Measurements from ENCODE around the gene PTPRM. TPM values are rescaled to one million over a fixed set of nuclear protein-coding genes. Genes with fewer than 3 reads are reported as not detected.

The PTPRM gene
- total RNA-seq, 1 experiment from 2014 or later = 42.3 TPM

GRCh38 chr18:8290435-8290834 is 723.3 kb downstream of the PTPRM start:
- DNase-seq = no peak
- no peak for TF ChIP-seq CTCF (IDR thresholded peaks at IDR 0.05; ENCODE audit: unreplicated experiment)
- no peaks in the 10 kb centered on the region for H3K9me3 Mint-ChIP-seq (ENCODE audit: low read depth, unreplicated experiment)
- H3K4me1 Mint-ChIP-seq (ENCODE audit: low read depth, unreplicated experiment) = no peaks in the 10 kb centered on the region
- intact Hi-C loops (cut with micrococcal nuclease; ENCODE audit: unreplicated experiment) = no loop called here
- no peaks in the 10 kb centered on the region for H3K36me3 Mint-ChIP-seq (ENCODE audit: insufficient read depth, unreplicated experiment)
- H3K27me3 Mint-ChIP-seq (ENCODE audit: unreplicated experiment) = no peaks in the 10 kb centered on the region
- no peak overlapping the region for H3K27ac Mint-ChIP-seq (ENCODE audit: unreplicated experiment)
- no TSS peak for BruUV-seq (replicated peaks)
- no peak overlapping the region for H3K4me3 Mint-ChIP-seq (ENCODE audit: low read depth, unreplicated experiment)
- CTCF ChIA-PET = no interaction called here

GRCh38 chr18:8290913-8291312 is 723.8 kb downstream of the PTPRM start:
- H3K9me3 Mint-ChIP-seq (ENCODE audit: low read depth, unreplicated experiment) = no peaks in the 10 kb centered on the region
- H3K27me3 Mint-ChIP-seq (ENCODE audit: unreplicated experiment) = no peaks in the 10 kb centered on the region
- intact Hi-C loops (cut with micrococcal nuclease; ENCODE audit: unreplicated experiment) = no loop called here
- H3K36me3 Mint-ChIP-seq (ENCODE audit: insufficient read depth, unreplicated experiment) = no peaks in the 10 kb centered on the region
- CTCF ChIA-PET = no interaction called here
- TF ChIP-seq CTCF (IDR thresholded peaks at IDR 0.05; ENCODE audit: unreplicated experiment) = no peak
- DNase-seq = no peak
- no peak overlapping the region for H3K27ac Mint-ChIP-seq (ENCODE audit: unreplicated experiment)
- BruUV-seq (replicated peaks) = no TSS peak
- H3K4me3 Mint-ChIP-seq (ENCODE audit: low read depth, unreplicated experiment) = no peak overlapping the region
- H3K4me1 Mint-ChIP-seq (ENCODE audit: low read depth, unreplicated experiment) = no peaks in the 10 kb centered on the region

GRCh38 chr18:8293184-8293583 is 726.1 kb downstream of the PTPRM start:
- no peaks in the 10 kb centered on the region for H3K4me1 Mint-ChIP-seq (ENCODE audit: low read depth, unreplicated experiment)
- no TSS peak for BruUV-seq (replicated peaks)
- TF ChIP-seq CTCF (IDR thresholded peaks at IDR 0.05; ENCODE audit: unreplicated experiment) = no peak
- H3K4me3 Mint-ChIP-seq (ENCODE audit: low read depth, unreplicated experiment) = no peak overlapping the region
- no peak overlapping the region for H3K27ac Mint-ChIP-seq (ENCODE audit: unreplicated experiment)
- no peak for DNase-seq
- CTCF ChIA-PET = no interaction called here
- no peaks in the 10 kb centered on the region for H3K36me3 Mint-ChIP-seq (ENCODE audit: insufficient read depth, unreplicated experiment)
- H3K27me3 Mint-ChIP-seq (ENCODE audit: unreplicated experiment) = no peaks in the 10 kb centered on the region
- no peaks in the 10 kb centered on the region for H3K9me3 Mint-ChIP-seq (ENCODE audit: low read depth, unreplicated experiment)
- intact Hi-C loops (cut with micrococcal nuclease; ENCODE audit: unreplicated experiment) = no loop called here

GRCh38 chr18:8296886-8297616 is 729.9 kb downstream of the PTPRM start:
- no peak for DNase-seq
- Mint-ChIP-seq H3K4me3 (ENCODE audit: low read depth, unreplicated experiment) (no peak overlapping the region), H3K9me3 (ENCODE audit: low read depth, unreplicated experiment) (no peaks in the 10 kb centered on the region), H3K27me3 (ENCODE audit: unreplicated experiment) (no peaks in the 10 kb centered on the region), H3K27ac (ENCODE audit: unreplicated experiment) (no peak overlapping the region), H3K36me3 (ENCODE audit: insufficient read depth, unreplicated experiment) (no peaks in the 10 kb centered on the region), H3K4me1 (ENCODE audit: low read depth, unreplicated experiment) (no peaks in the 10 kb centered on the region)
- no TSS peak for BruUV-seq (replicated peaks)
- CTCF ChIA-PET = no interaction called here
- no peak for TF ChIP-seq CTCF (IDR thresholded peaks at IDR 0.05; ENCODE audit: unreplicated experiment)
- intact Hi-C loops (cut with micrococcal nuclease; ENCODE audit: unreplicated experiment) = no loop called here

All from Calu3 (cell line).